Testis (tissue), 2 donors: Measurements from ENCODE around the gene CCDC127.

ENCODE experiments used
- POLR2A ChIP-seq: fragments of 450-650 bp; IDR thresholded peaks from one replicate; pipeline ENCODE4 v1.6.1; 2017; ENCODE audit warnings: antibody characterized with exemption, mild to moderate bottlenecking, moderate library complexity
- TF ChIP-seq, protein P1 (sequence below), 3 experiments: fragments of 450-650 bp in 2 of 3; fragments of 200-600 bp in 1 of 3; sonication (generic) in 1 of 3; IDR thresholded peaks; one replicate each; pipeline ENCODE4 v1.5.1; 2016 to 2019; ENCODE audit warnings: antibody characterized with exemption in 3 of 3, mild to moderate bottlenecking in 2 of 3, moderate library complexity in 1 of 3

DNA sequence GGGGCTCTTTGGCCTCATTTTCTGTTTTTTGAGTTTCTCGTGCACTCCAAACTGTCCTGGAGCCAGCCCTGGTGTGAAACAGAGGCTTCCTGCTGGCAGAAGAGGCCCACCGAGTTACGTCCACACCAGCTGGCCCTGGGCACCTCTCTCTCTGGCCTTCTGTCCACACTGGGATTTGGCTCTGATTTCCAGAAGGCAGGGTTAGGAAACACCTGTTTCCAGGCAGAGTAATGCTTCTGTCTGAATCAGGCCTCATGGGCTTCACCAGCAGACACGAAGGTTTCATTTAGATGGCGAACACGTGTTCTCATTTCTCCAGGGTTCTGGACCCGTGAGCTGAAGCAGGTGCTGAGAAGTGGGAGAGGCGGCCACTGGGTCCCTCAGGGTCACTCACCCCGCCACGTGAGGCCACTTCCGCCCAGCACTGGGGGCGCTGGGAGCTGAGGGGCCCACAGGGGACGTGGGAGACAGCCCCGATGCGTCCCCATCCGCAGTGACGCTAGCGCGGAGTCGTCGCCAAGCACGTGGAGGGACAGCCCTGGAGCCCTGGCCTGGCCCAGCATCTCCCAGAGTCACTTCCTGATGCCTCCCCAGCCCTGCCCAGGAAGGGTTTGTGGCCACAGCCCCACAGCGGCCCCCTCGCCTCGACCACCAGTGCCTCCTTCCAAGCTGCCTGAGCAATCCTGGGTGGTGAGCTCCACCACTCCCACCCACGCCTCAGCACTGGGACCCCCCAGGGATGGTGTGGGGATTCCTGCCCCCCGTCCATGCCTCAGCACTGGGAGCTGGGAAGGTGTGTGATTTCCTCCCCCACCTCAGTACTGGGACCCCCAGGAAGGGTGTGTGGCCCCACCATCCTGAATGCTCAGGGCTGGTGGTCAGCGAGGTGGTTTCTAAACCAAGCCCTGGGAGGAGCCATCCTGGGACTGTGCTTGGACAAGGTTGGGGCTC lies 31.6 kb downstream of the CCDC127 start:
- TF ChIP-seq, protein P1, sequence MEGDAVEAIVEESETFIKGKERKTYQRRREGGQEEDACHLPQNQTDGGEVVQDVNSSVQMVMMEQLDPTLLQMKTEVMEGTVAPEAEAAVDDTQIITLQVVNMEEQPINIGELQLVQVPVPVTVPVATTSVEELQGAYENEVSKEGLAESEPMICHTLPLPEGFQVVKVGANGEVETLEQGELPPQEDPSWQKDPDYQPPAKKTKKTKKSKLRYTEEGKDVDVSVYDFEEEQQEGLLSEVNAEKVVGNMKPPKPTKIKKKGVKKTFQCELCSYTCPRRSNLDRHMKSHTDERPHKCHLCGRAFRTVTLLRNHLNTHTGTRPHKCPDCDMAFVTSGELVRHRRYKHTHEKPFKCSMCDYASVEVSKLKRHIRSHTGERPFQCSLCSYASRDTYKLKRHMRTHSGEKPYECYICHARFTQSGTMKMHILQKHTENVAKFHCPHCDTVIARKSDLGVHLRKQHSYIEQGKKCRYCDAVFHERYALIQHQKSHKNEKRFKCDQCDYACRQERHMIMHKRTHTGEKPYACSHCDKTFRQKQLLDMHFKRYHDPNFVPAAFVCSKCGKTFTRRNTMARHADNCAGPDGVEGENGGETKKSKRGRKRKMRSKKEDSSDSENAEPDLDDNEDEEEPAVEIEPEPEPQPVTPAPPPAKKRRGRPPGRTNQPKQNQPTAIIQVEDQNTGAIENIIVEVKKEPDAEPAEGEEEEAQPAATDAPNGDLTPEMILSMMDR (IDR thresholded peaks at IDR 0.05), result no peak
- no peak for TF ChIP-seq POLR2A
